OCI-LY7 (cell line): Measurements from ENCODE around the gene KCNE1. TPM values are rescaled to one million over a fixed set of nuclear protein-coding genes. Genes with fewer than 3 reads are reported as not detected.

ENCODE experiments used
- Bru-seq: library from RNA; stranded (reverse); fragments of 400-500 nt; gene quantifications from one replicate; lab custom pipeline; 2021; lab: Mats Ljungman, UMichigan
- BruChase-seq, 2 experiments: library from RNA; stranded (reverse); fragments of 400-500 nt; gene quantifications; one replicate each; lab custom pipeline; 2021; lab: Mats Ljungman, UMichigan
- BruUV-seq: library from RNA; stranded (reverse); fragments of 400-500 nt; replicated peaks from 2 replicates; lab custom pipeline; 2021; lab: Mats Ljungman, UMichigan
- CTCF ChIA-PET: fragments of 300-600 bp; sonication (Branson Sonifier 250); formaldehyde crosslinking; loops from one replicate; lab custom pipeline; 2022; ENCODE audit warnings: antibody characterized with exemption; ENCODE audit not compliant: unreplicated experiment; lab: Charles Lee
- POLR2A ChIA-PET: fragments of 300-600 bp; sonication (Branson Sonifier 250); formaldehyde crosslinking; loops from one replicate; lab custom pipeline; 2022; ENCODE audit warnings: antibody characterized with exemption; lab: Charles Lee
- DNase-seq: peaks from one replicate; pipeline ENCODE4 v3.0.0-alpha.2; 2015; ENCODE audit warnings: low spot score
- H2AFZ ChIP-seq: fragments of 200-600 bp; sonication (generic), shearing (Covaris generic); 2 replicates; pipeline ENCODE4 v1.6.1; 2014; ENCODE audit warnings: mild to moderate bottlenecking, antibody characterized with exemption, low read length, moderate library complexity
- H3K27ac ChIP-seq: fragments of 200-600 bp; sonication (generic); 2 replicates; pipeline ENCODE4 v1.5.1; 2014; ENCODE audit warnings: mixed run types, low read depth, mild to moderate bottlenecking, moderate library complexity, low read length, inconsistent platforms; ENCODE audit not compliant: poor library complexity, severe bottlenecking
- H3K36me3 ChIP-seq: fragments of 200-600 bp; sonication (generic); 2 replicates; pipeline ENCODE4 v1.6.1; 2014; ENCODE audit warnings: mild to moderate bottlenecking, antibody characterized with exemption, low read length, moderate library complexity, mixed read lengths; ENCODE audit not compliant: insufficient read depth
- H3K4me1 ChIP-seq: fragments of 200-600 bp; sonication (generic); 2 replicates; pipeline ENCODE4 v1.5.1; 2014; ENCODE audit warnings: mild to moderate bottlenecking, low read length; ENCODE audit not compliant: insufficient read depth, poor library complexity, severe bottlenecking
- H3K4me2 ChIP-seq: fragments of 200-600 bp; sonication (generic); 2 replicates; pipeline ENCODE4 v1.6.1; 2014; ENCODE audit warnings: mild to moderate bottlenecking, low read length
- H3K4me3 ChIP-seq: fragments of 200-600 bp; sonication (generic); 2 replicates; pipeline ENCODE4 v1.5.1; 2014; ENCODE audit warnings: mild to moderate bottlenecking, low read depth, low read length; ENCODE audit not compliant: poor library complexity, severe bottlenecking
- H3K79me2 ChIP-seq: fragments of 200-600 bp; sonication (generic); 2 replicates; pipeline ENCODE4 v1.6.1; 2016; ENCODE audit warnings: low read depth, mild to moderate bottlenecking, low read length, moderate library complexity, mixed read lengths; ENCODE audit not compliant: insufficient read depth
- H3K9me2 ChIP-seq: fragments of 200-600 bp; sonication (generic); 2 replicates; pipeline ENCODE4 v1.6.1; 2016; ENCODE audit warnings: mild to moderate bottlenecking, low read length, mixed read lengths; ENCODE audit not compliant: insufficient read depth
- H3K9me3 ChIP-seq: fragments of 200-600 bp; sonication (generic); 2 replicates; pipeline ENCODE4 v1.6.1; 2014; ENCODE audit warnings: mild to moderate bottlenecking, mixed run types, low read length, mixed read lengths
- H4K20me1 ChIP-seq: fragments of 200-600 bp; sonication (generic); 2 replicates; pipeline ENCODE4 v1.6.1; 2014; ENCODE audit warnings: mild to moderate bottlenecking, antibody characterized with exemption, low read length, moderate library complexity, mixed read lengths; ENCODE audit not compliant: insufficient read depth
- EZH2phosphoT487 ChIP-seq: fragments of 200-600 bp; sonication (generic); IDR thresholded peaks from 2 replicates; pipeline ENCODE4 v1.6.1; 2018; ENCODE audit warnings: low read depth, borderline replicate concordance, mild to moderate bottlenecking, mixed run types, antibody characterized with exemption, low read length, moderate library complexity, mixed read lengths
- intact Hi-C: fragments of 100-400 bp; cut with micrococcal nuclease; formaldehyde crosslinking; loops from one replicate; pipeline ENCODE4 v1.10.0; 2022; ENCODE audit not compliant: unreplicated experiment
- long read RNA-seq: library from polyadenylated mRNA; stranded (forward); transcript quantifications from one replicate; pipeline ENCODE4 v2.0.0, GENCODE V29; 2022
- total RNA-seq, 2 experiments: library from RNA; depleted of rRNA in 1 of 2; stranded (reverse); fragments of >200 nt in 1 of 2; shearing (Covaris generic) in 1 of 2; gene quantifications; 2 replicates each; pipeline ENCODE4 v1.2.3, GENCODE V29; 2014 to 2022
- TF ChIP-seq, protein P1 (sequence below): fragments of 200-600 bp; sonication (generic); conservative IDR thresholded peaks from 2 replicates; pipeline ENCODE4 v1.5.1; 2014; ENCODE audit warnings: mild to moderate bottlenecking, antibody characterized with exemption, low read length, moderate library complexity, mixed read lengths

Gene KCNE1
- not detected in 2 replicates for total RNA-seq (2014; rRNA removed; shearing (Covaris generic))
- total RNA-seq (2022) = 0.15 and 0.24 TPM in 2 replicates
- percentile 19 among the genes with signal in this experiment for Bru-seq, nascent RNA
- BruChase-seq, experiment 1, labeled RNA remaining after a 6-hour chase = percentile 11 among the genes with signal in this experiment
- percentile 12 among the genes with signal in this experiment for BruChase-seq, experiment 2, labeled RNA remaining after a 2-hour chase
- long read RNA-seq = 0 reads

- ChIA-PET POLR2A (no interaction called here), CTCF (no interaction called here)
- Histone ChIP-seq H2AFZ (no peak within 1 kb of the TSS), H3K4me2 (no peak within 1 kb of the TSS), H3K27ac (no peak within 1 kb of the TSS), H3K4me3 (no peak within 1 kb of the TSS), H3K9me3 (no peaks in the 10 kb centered on the region), H4K20me1 (no peaks in the 10 kb centered on the region), H3K4me1 (no peaks in the 10 kb centered on the region), H3K79me2 (no peaks in the 10 kb centered on the region), H3K9me2 (no peaks in the 10 kb centered on the region), H3K36me3 (no peaks in the 10 kb centered on the region)
- intact Hi-C loops = no loop called here
- TF ChIP-seq EZH2phosphoT487 = no peak
- TF ChIP-seq, protein P1, sequence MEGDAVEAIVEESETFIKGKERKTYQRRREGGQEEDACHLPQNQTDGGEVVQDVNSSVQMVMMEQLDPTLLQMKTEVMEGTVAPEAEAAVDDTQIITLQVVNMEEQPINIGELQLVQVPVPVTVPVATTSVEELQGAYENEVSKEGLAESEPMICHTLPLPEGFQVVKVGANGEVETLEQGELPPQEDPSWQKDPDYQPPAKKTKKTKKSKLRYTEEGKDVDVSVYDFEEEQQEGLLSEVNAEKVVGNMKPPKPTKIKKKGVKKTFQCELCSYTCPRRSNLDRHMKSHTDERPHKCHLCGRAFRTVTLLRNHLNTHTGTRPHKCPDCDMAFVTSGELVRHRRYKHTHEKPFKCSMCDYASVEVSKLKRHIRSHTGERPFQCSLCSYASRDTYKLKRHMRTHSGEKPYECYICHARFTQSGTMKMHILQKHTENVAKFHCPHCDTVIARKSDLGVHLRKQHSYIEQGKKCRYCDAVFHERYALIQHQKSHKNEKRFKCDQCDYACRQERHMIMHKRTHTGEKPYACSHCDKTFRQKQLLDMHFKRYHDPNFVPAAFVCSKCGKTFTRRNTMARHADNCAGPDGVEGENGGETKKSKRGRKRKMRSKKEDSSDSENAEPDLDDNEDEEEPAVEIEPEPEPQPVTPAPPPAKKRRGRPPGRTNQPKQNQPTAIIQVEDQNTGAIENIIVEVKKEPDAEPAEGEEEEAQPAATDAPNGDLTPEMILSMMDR = no peak
- DNase-seq = no peak
- no TSS peak for BruUV-seq
Observed at GRCh38 chr21:34511787-34512455, at the start of gene KCNE1. Gene KCNE1, minus strand, starts transcription at chr21:34512210. Its CDS starts 62,576 bp downstream, at chr21:34449634.

DNA sequence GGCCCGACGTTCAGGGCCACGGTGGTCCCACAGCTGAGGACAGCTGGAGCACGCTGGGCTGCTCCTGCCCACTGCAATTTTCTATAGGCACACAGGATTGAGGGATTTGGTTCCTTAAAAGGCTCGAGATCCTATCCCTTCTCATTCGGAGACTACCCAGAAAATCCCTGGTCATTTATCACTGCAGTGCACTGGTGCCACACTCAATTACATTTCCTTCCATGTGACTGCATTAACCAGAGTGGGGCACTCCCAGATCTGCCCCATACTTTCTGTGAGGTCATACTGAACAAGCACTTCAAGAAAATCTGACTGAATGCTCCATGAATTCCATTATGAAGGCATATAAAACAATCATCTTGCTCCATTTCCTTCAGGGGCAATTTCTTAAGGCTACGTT, 49.8 kb upstream of the KCNE1 start:
- Histone ChIP-seq H3K9me2 (no peaks in the 10 kb centered on the region), H3K4me3 (no peak overlapping the region), H3K27ac (no peak overlapping the region), H3K36me3 (no peaks in the 10 kb centered on the region), H3K4me2 (no peak overlapping the region), H2AFZ (no peak overlapping the region), H4K20me1 (no peaks in the 10 kb centered on the region), H3K9me3 (no peaks in the 10 kb centered on the region), H3K79me2 (no peaks in the 10 kb centered on the region), H3K4me1 (no peaks in the 10 kb centered on the region)
- CTCF ChIA-PET = no interaction called here
- POLR2A ChIA-PET = interaction anchor here (1.1 kb wide), 1 partner anchor 14 kb away, joined by 3 read pairs; no protein-coding TSS in a partner anchor
- intact Hi-C loops = no loop called here
- no peak for DNase-seq
- no TSS peak for BruUV-seq
- no peak for TF ChIP-seq EZH2phosphoT487
- TF ChIP-seq, protein P1 = no peak
